Activated B cell treated with CpG ODN at 0.5 μM for 24 hours (primary cell): ENCODE data around the gene CDKAL1. TPM values are rescaled to one million over a fixed set of nuclear protein-coding genes. Genes with fewer than 3 reads are reported as not detected.

Source experiments
- ATAC-seq: fragments of 200-7000 bp; cut with Tn5 transposase; one replicate; pipeline ENCODE4 v1.10.0; 2021; ENCODE audit warnings: low read depth, mild to moderate bottlenecking, moderate library complexity
- CTCF ChIA-PET: fragments of 350-600 bp; sonication (Branson Sonifier 250); formaldehyde crosslinking; loops from one replicate; lab custom pipeline; 2021; ENCODE audit warnings: antibody characterized with exemption; lab: Charles Lee
- POLR2A ChIA-PET: fragments of 350-600 bp; sonication (Branson Sonifier 250); formaldehyde crosslinking; loops from one replicate; lab custom pipeline; 2021; ENCODE audit warnings: antibody characterized with exemption; lab: Charles Lee
- DNase-seq: peaks from one replicate; pipeline ENCODE4 v3.0.0; 2022
- H3K27ac Mint-ChIP-seq: one replicate; pipeline ENCODE4 v1.8.0; 2020; ENCODE audit warnings: mixed read lengths
- H3K27me3 Mint-ChIP-seq: one replicate; pipeline ENCODE4 v1.8.0; 2021; ENCODE audit warnings: mixed read lengths
- H3K36me3 Mint-ChIP-seq: one replicate; pipeline ENCODE4 v1.8.0; 2021; ENCODE audit warnings: low read depth, mixed read lengths
- H3K4me1 Mint-ChIP-seq: one replicate; pipeline ENCODE4 v1.8.0; 2021; ENCODE audit warnings: mixed read lengths
- H3K4me3 Mint-ChIP-seq: one replicate; pipeline ENCODE4 v1.8.0; 2020; ENCODE audit warnings: mild to moderate bottlenecking, mixed read lengths
- H3K9me3 Mint-ChIP-seq: one replicate; pipeline ENCODE4 v1.8.0; 2020; ENCODE audit warnings: mixed read lengths
- CTCF ChIP-seq: fragments of 200-600 bp; IDR thresholded peaks from one replicate; pipeline ENCODE4 v1.8.0; 2022; ENCODE audit warnings: antibody characterized with exemption, mild to moderate bottlenecking
- intact Hi-C: fragments of 100-400 bp; cut with micrococcal nuclease; formaldehyde crosslinking; loops from one replicate; pipeline ENCODE4 v1.15.1; 2024
- total RNA-seq: library from RNA; stranded (reverse); gene quantifications from 2 replicates; pipeline ENCODE4 v1.2.3, GENCODE V29; 2022

CDKAL1 gene
- total RNA-seq, 1 donor from 2014 or later = 31.9 TPM

- Mint-ChIP-seq H3K9me3 (no peaks in the 10 kb centered on the region), H3K4me3 (no peak overlapping the region), H3K27ac (no peak overlapping the region), H3K36me3 (no peaks in the 10 kb centered on the region), H3K27me3 (no peaks in the 10 kb centered on the region), H3K4me1 (no peaks in the 10 kb centered on the region)
- no peak for TF ChIP-seq CTCF
- intact Hi-C loops = no loop called here
- no peak for DNase-seq
- CTCF ChIA-PET = interaction anchor here (0.5 kb wide), 1 partner anchor 10 kb away, joined by 3 read pairs; no protein-coding TSS in a partner anchor
- ATAC-seq = no peak
- POLR2A ChIA-PET = no interaction called here
These were observed 331.8 kb downstream of the CDKAL1 start for GRCh38 chr6:20866036-20866435.

GRCh38 chr6:20866935-20867703 is 332.9 kb downstream of the CDKAL1 start:
- ChIA-PET POLR2A (no interaction called here), CTCF (no interaction called here)
- no peak for TF ChIP-seq CTCF
- no peaks in the 10 kb centered on the region for H3K4me1 Mint-ChIP-seq
- DNase-seq (no peak), ATAC-seq (no peak)
- no peaks in the 10 kb centered on the region for H3K9me3 Mint-ChIP-seq
- intact Hi-C loops = no loop called here
- H3K27me3 Mint-ChIP-seq = no peaks in the 10 kb centered on the region
- H3K36me3 Mint-ChIP-seq = no peaks in the 10 kb centered on the region
- H3K4me3 Mint-ChIP-seq = no peak overlapping the region
- no peak overlapping the region for H3K27ac Mint-ChIP-seq

GRCh38 chr6:20868397-20869096 is 334.3 kb downstream of the CDKAL1 start:
- no peak for DNase-seq
- Mint-ChIP-seq H3K27ac (no peak overlapping the region), H3K4me1 (no peaks in the 10 kb centered on the region), H3K36me3 (no peaks in the 10 kb centered on the region), H3K9me3 (no peaks in the 10 kb centered on the region), H3K4me3 (no peak overlapping the region), H3K27me3 (no peaks in the 10 kb centered on the region)
- POLR2A ChIA-PET = no interaction called here
- no peak for TF ChIP-seq CTCF
- CTCF ChIA-PET = no interaction called here
- ATAC-seq = no peak
- intact Hi-C loops = no loop called here

- Mint-ChIP-seq H3K36me3 (no peaks in the 10 kb centered on the region), H3K4me1 (no peaks in the 10 kb centered on the region), H3K27ac (no peak overlapping the region), H3K4me3 (no peak overlapping the region), H3K27me3 (no peaks in the 10 kb centered on the region), H3K9me3 (no peaks in the 10 kb centered on the region)
- ATAC-seq (no peak), DNase-seq (no peak)
- POLR2A ChIA-PET = no interaction called here
- intact Hi-C loops = no loop called here
- no peak for TF ChIP-seq CTCF
- CTCF ChIA-PET = no interaction called here
These were observed 335.8 kb downstream of the CDKAL1 start for GRCh38 chr6:20870021-20870420.

- DNase-seq (no peak), ATAC-seq (no peak)
- POLR2A ChIA-PET = no interaction called here
- TF ChIP-seq CTCF = no peak
- Mint-ChIP-seq H3K27ac (no peak overlapping the region), H3K4me3 (no peak overlapping the region), H3K36me3 (no peaks in the 10 kb centered on the region), H3K27me3 (no peaks in the 10 kb centered on the region), H3K9me3 (no peaks in the 10 kb centered on the region), H3K4me1 (no peaks in the 10 kb centered on the region)
- CTCF ChIA-PET = no interaction called here
- intact Hi-C loops = no loop called here
These were observed 336.2 kb downstream of the CDKAL1 start for GRCh38 chr6:20870493-20870892.
